Measurements from ENCODE around the gene LINC00305.

The LINC00305 gene

DNA sequence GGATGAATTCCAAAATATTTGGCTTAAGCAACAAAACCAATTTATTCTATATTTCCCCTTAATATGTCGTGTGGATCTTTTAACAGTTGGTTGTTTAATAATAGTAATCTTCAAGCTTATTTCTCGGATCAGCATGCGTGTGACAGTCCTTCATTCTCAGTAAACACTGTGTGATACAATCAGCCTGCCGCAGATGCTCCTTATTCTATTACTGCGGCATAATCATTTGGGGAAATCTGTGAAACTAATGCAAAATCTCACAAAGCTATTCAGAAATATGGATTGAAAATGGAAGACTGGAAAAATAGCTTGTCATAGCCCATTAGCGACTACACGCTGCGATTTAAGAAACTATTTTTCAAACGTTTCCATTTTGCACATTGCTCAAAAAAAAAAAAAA is 36.9 kb downstream of the LINC00305 start:
- DNase-seq, result no peak

- peak; percentile 36 for DNase-seq
These were observed 38.0 kb downstream of the LINC00305 start for GRCh38 chr18:64110692-64111480.

DNA sequence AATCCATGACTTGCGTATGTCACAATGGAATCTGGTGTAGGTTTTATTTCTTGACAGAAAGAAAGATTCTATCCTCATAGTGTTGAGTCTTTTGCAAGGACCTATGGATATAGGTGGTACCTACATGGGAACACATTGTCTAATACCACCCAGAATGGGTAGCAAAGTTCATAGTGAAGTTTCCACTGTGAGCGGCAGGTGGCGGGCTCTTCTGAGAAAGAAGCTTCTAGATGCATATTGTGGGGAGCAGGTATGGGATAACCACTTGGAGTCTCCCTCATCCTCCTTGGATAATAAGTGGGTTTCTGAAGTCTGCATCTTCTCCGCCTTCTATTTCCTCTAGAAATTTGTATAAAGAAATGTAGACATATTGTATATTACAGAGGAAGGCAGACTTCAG is 44.9 kb downstream of the LINC00305 start:
- no peak for DNase-seq

- peak; percentile 45 for DNase-seq
These were observed 48.6 kb downstream of the LINC00305 start for GRCh38 chr18:64100116-64100922.

- DNase-seq, result no peak
These were observed 49.6 kb downstream of the LINC00305 start for GRCh38 chr18:64099244-64099643.

- DNase-seq, result no peak
These were observed 51.4 kb downstream of the LINC00305 start for GRCh38 chr18:64097497-64097896.

GRCh38 chr18:64095056-64095455 is 53.8 kb downstream of the LINC00305 start:
- DNase-seq, result no peak

DNA sequence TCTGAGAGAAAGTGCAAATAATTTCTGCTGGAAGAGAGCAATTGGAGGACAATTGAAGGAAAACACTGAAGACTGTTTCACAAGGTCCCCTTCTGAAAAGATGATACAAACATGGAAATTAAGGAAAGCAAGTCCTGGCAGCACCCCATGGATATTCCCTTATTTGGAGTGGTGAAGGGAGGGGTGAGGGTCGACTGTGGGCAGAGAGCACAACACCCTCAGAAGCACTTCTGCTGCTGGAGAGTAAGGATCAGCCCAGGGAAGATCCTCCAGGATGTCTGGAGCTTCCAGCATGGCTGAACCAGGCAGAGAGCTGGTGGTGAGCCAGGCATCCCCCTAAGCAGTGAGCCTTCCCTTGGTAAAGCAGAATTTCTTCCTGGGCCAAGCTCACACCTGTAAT is 54.7 kb downstream of the LINC00305 start:
- no peak for DNase-seq

GRCh38 chr18:64091526-64091925 is 57.4 kb downstream of the LINC00305 start:
- no peak for DNase-seq

DNA sequence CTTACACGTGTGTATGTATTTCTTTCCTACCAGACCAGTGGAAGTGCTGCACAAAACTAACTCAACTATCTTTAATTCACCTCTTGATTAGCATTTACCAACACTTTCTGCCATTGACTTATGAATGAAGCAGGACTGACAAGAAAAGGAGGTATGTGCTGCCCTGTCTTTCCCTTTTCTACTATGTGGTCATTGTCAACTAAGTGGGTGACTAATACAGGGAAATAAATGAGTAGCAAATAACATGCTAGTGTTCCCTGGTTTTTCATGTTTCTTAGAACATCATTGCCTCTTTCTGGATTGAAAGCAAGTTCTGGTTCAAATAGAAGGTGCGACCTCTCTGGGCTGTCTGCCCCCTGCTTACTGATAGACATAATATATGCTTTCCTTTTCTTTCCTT is 58.0 kb downstream of the LINC00305 start:
- DNase-seq, result no peak

- DNase-seq, result no peak
These were observed 65.0 kb downstream of the LINC00305 start for GRCh38 chr18:64083916-64084315.

DNA sequence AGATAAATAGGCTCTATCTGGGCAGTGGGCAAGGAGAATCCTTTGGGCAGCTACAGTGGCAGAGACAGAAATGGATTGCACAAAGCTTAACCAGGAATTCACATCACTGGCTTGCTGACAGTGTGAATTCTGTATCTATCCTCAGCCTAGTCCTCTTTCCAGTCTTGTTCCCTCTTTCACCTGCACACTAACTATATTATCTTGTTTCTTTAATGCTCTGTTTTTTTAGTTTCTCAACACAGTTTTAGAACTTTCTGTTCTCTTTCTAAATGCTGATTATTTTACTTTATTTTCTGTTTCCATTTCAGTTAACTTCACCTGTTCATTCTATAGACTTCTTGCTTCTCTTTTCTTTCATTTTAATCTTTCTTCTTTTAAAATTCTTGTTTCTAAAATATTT is 66.4 kb downstream of the LINC00305 start:
- no peak for DNase-seq

DNA sequence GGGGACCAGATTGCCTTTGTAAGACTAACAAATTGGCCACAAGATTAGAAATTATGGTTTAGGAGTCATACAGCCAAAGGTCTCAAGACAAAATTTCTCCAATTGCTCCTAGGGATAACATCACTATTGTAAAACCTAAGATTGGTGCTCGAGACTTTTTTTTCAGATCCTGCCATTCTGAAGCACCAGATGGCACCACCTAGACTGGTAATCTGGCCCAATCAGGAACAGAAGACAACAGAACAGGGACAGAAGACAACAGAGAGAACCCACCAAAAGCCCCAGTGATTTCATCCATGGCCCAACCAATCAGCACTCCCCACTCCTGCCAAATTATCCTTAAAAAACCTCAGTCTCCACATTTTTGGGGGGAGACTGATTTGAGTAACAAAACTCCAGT is 66.8 kb downstream of the LINC00305 start:
- no peak for DNase-seq

- DNase-seq, result no peak
These were observed 74.9 kb downstream of the LINC00305 start for GRCh38 chr18:64073971-64074370.

- no peak for DNase-seq
These were observed 93.9 kb downstream of the LINC00305 start for GRCh38 chr18:64055019-64055418.

- DNase-seq, result no peak
These were observed 95.6 kb downstream of the LINC00305 start for GRCh38 chr18:64053246-64053645.

DNA sequence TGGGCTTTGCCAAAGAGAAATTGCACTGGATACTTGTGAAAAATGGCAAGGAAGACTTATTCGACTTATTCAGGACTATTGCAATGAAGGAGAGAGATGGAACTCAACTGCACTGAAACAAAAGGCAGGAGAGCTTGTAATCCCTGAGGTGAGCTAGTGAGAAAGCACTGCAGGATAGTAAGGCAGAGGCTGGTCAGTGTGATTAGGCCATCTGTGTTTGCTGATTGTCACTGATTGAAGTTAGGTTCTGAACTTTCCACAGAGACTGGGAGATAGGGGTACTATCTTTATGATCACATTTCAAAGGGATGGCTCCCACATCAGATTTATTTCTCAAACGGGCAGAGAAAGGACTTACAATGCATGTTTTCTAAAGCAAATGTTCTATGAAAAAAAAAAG is 96.1 kb downstream of the LINC00305 start:
- no peak for DNase-seq

DNA sequence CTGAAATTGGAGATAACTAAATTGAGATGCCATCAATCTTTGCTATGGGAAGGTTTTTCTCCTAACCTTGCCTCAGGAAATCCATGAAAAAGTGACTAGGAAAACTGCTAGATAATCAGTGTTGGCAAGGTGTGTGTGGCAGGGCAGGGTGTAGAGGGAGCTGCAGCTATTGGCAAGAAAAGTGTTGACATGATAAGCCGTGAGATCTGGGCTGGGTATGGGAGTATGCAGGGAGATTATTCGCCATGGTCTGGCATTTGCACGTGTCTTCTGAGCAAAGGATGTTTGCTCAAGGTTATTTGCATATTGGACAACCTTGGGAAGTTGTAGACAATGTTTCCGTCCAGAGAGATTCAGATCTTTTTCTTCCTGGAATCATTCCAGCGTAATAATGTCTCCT is 104.3 kb downstream of the LINC00305 start:
- DNase-seq, result no peak

DNA sequence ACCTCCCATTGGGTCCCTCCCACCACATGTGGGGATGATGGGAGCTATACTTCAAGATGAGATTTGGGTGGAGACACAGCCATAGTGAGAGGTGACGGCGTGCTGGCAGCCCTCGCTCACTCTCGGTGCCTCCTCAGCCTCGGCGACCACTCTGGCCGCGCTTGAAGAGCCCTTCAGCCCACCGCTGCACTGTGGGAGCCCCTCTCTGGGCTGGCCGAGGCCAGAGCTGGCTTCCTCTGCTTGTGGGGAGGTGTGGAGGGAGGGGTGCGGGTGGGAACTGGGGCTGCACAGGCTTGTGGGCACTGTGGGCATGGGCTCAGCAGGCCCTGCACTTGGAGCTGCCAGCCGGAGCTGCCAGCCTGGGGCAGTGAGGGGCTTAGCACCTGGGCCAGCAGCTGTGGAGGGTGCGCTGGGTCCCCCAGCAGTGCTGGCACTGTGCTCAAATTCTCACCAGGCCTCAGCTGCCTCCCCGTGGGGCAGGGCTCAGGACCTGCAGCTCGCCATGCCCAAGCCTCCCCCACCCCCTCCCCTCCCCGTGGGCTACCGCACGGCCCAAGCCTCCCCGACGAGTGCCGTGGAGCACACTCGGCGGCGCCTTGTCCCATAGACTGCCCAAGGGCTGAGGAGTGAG is 106.0 kb downstream of the LINC00305 start:
- no peak for DNase-seq

- DNase-seq, result no peak
These were observed 111.0 kb downstream of the LINC00305 start for GRCh38 chr18:64037812-64038414.

GRCh38 chr18:64032312-64032711 is 116.6 kb downstream of the LINC00305 start:
- no peak for DNase-seq

GRCh38 chr18:64031411-64031810 is 117.5 kb downstream of the LINC00305 start:
- DNase-seq, result no peak
